Adrenal gland (tissue), 12 donors: Measurements from ENCODE around the gene ZNF74. TPM values are rescaled to one million over a fixed set of nuclear protein-coding genes. Genes with fewer than 3 reads are reported as not detected.
A peak's percentile ranks its signal among the peaks of the same experiment; 100 is the strongest.
"Not testable (repeated sequence)": the region's sequence is repeated elsewhere in the genome, so short reads cannot be mapped to it uniquely, and the experiment has no call there.

Experiments used
- DNase-seq, 7 donors: peaks; one replicate each; pipeline ENCODE4 v3.0.0-alpha.2; 2019 to 2020
- H3K27ac ChIP-seq, 5 donors: fragments of 200-600 bp; sonication (generic) in 4 of 5; 1 replicate in 3 of 5; 2 replicates in 2 of 5; pipeline versions ENCODE4 v1.5.1 to v1.8.0; 2016 to 2020; ENCODE audit warnings: mild to moderate bottlenecking in 1 of 5
- H3K27me3 ChIP-seq: fragments of 200-600 bp; 2 replicates; pipeline ENCODE4 v1.8.0; 2021
- H3K36me3 ChIP-seq, 2 donors: fragments of 200-600 bp; replicated peaks in 1 of 2; 1 replicate in 1 of 2; 2 replicates in 1 of 2; pipeline versions ENCODE4 v1.5.1 to v1.8.0; 2018 to 2022
- H3K4me1 ChIP-seq, 2 donors: fragments of 200-600 bp; replicated peaks in 1 of 2; 1 replicate in 1 of 2; 2 replicates in 1 of 2; pipeline versions ENCODE4 v1.5.1 to v1.8.0; 2018 to 2021
- H3K4me3 ChIP-seq, 4 donors: fragments of 200-600 bp; sonication (generic) in 3 of 4; one replicate each; pipeline ENCODE4 v1.5.1; 2016 to 2018
- H3K9me3 ChIP-seq, 3 donors: fragments of 200-600 bp; sonication (generic) in 1 of 3; replicated peaks in 1 of 3; 1 replicate in 2 of 3; 2 replicates in 1 of 3; pipeline versions ENCODE4 v1.5.1 to v1.8.0; 2016 to 2021
- CTCF ChIP-seq, 6 experiments: fragments of 450-650 bp in 4 of 6; fragments of 200-600 bp in 2 of 6; sonication (generic) in 1 of 6; IDR thresholded peaks; 1 replicate in 5 of 6; 2 replicates in 1 of 6; pipeline versions ENCODE4 v1.5.1 to v1.8.0; 2016 to 2021; ENCODE audit warnings: antibody characterized with exemption in 6 of 6, mild to moderate bottlenecking in 2 of 6, moderate library complexity in 1 of 6
- POLR2A ChIP-seq, 2 donors: fragments of 450-650 bp; IDR thresholded peaks; one replicate each; pipeline ENCODE4 v1.6.1; 2017; ENCODE audit warnings: antibody characterized with exemption in 2 of 2, mild to moderate bottlenecking in 2 of 2, moderate library complexity in 1 of 2
- WGBS, 4 donors: extraction: QIAGEN DNeasy Blood & Tissue Kit in 2 of 4; methylation state at CpG; one replicate each; pipeline versions ENCODE4 v1.1.5 to v1.1.7; 2013 to 2017; 5-methylcytosine and 5-hydroxymethylcytosine counted together
- intact Hi-C, 2 donors: fragments of 100-400 bp; cut with DNase I; formaldehyde crosslinking; loops; one replicate each; pipeline versions ENCODE4 v1.14.1 to v1.15.0; 2022 to 2023
- polyA plus RNA-seq, 3 donors: library from polyadenylated mRNA; stranded (reverse); fragments of 200-250 nt in 2 of 3; fragments of 350-450 nt in 1 of 3; fragmentation: Illumina TruSeq in 1 of 3; extraction: RNeasy Lipid Tissue Mini Kit (QIAGEN cat#74804) in 1 of 3; gene quantifications; one replicate each; pipeline ENCODE4 v1.2.3, GENCODE V29; 2013 to 2014
- total RNA-seq, 9 donors: library from RNA; depleted of rRNA in 4 of 9; stranded (reverse); fragments of >200 nt in 4 of 9; fragments of 120-200 nt in 1 of 9; fragmentation: NEBNext Ultra II Directional in 1 of 9; extraction: Animal tissue kit (Norgen Biotek cat#: 25700) in 1 of 9; gene quantifications; one replicate each; pipeline versions ENCODE4 v1.1.0 to v1.2.4, GENCODE V29; 2013 to 2023
- donor health status: healthy with polysubstance abuse.
- donor health status: Bipolar disorder and iron deficiency.
- donor health status: DM: yes; HTN: yes; CAD: no.
- donor health status: DM: no; HTN: no; CAD: no.
- donor health status: DM: no; HTN: no; CAD: no.
- donor health status: DM: yes; HTN: yes; CAD: no.

The ZNF74 gene
- total and polyA plus RNA-seq, 12 donors: 4.4 to 28.9 (median 9.5) TPM

GRCh38 chr22:20391222-20391621, 2.7 kb upstream of the ZNF74 start:
- no peaks in the 10 kb centered on the region for H3K9me3 ChIP-seq
- no peaks in the 10 kb centered on the region for H3K27me3 ChIP-seq
- no peak overlapping the region for H3K27ac ChIP-seq
- DNase-seq: peak in 1 of 7 donors; percentile 25
- TF ChIP-seq CTCF (IDR thresholded peaks at IDR 0.05) (no peak), POLR2A (IDR thresholded peaks at IDR 0.05) (no peak)
- 69 to 94% (median 89%) methylated on average over 4 of the region's 4 CpGs for WGBS, 4 donors
- peaks cover 0 to 17% of the 10 kb centered on the region in 2 donors for H3K4me1 ChIP-seq
- H3K4me3 ChIP-seq: no peak overlapping the region
- intact Hi-C loops: no loop called here
- no peaks in the 10 kb centered on the region for H3K36me3 ChIP-seq

GRCh38 chr22:20392365-20392881, 1.5 kb upstream of the ZNF74 start:
- peak in 1 of 7 donors; percentile 29 for DNase-seq

GRCh38 chr22:20392983-20393704, 807 bp upstream of the ZNF74 start:
- Histone ChIP-seq H3K27me3 (no peaks in the 10 kb centered on the region), H3K4me3 (peak overlapping the region in 3 of 4 donors; percentile 36 to 84 (median 62)), H3K27ac (peak overlapping the region in 3 of 5 donors; percentile 14 to 82 (median 66)), H3K4me1 (peaks cover 0 to 17% of the 10 kb centered on the region in 2 donors), H3K36me3 (no peaks in the 10 kb centered on the region), H3K9me3 (no peaks in the 10 kb centered on the region)
- intact Hi-C loops: no loop called here
- peak in 2 of 7 donors; percentile 25 to 49 for DNase-seq
- 93 to 98% (median 95%) methylated on average over 12 to 23 of the region's 23 CpGs for WGBS, 4 donors
- TF ChIP-seq POLR2A (IDR thresholded peaks at IDR 0.05): no peak
- no peak for TF ChIP-seq CTCF (IDR thresholded peaks at IDR 0.05)

More at GRCh38 chr22:20392365-20392881, 1.5 kb upstream of the ZNF74 start:
- H3K27me3 ChIP-seq, H3K9me3 ChIP-seq, intact Hi-C loops, H3K36me3 ChIP-seq, H3K27ac ChIP-seq, H3K4me3 ChIP-seq: not testable (repeated sequence)
- peaks cover 0 to 17% of the 10 kb centered on the region in 2 donors for H3K4me1 ChIP-seq
- WGBS, 4 donors: 95 to 97% (median 97%) methylated on average over 31 to 53 of the region's 53 CpGs; no CpG with 5 or more reads in 1 of the 4 donors

GRCh38 chr22:20395181-20395906, 1.4 kb downstream of the ZNF74 start:
- Histone ChIP-seq H3K4me3 (peak overlapping the region in 1 of 4 donors; percentile 84), H3K27ac (no peak overlapping the region), H3K36me3 (no peaks in the 10 kb centered on the region), H3K27me3 (no peaks in the 10 kb centered on the region), H3K9me3 (no peaks in the 10 kb centered on the region), H3K4me1 (peaks cover 0 to 17% of the 10 kb centered on the region in 2 donors)
- peak in 1 of 7 donors; percentile 49 for DNase-seq
- WGBS, 4 donors: 78 to 84% (median 82%) methylated on average over 16 to 20 of the region's 20 CpGs
- TF ChIP-seq CTCF (IDR thresholded peaks at IDR 0.05): no peak
- TF ChIP-seq POLR2A (IDR thresholded peaks at IDR 0.05): no peak
- intact Hi-C loops: no loop called here
